ENCODE measurements around the gene SLC44A2.
"Not testable (repeated sequence)": the region's sequence is repeated elsewhere in the genome, so short reads cannot be mapped to it uniquely, and the experiment has no call there.

The SLC44A2 gene

GRCh38 chr19:10670876-10671804 lies 45.8 kb downstream of the SLC44A2 start:
- TF ChIP-seq, protein P1, sequence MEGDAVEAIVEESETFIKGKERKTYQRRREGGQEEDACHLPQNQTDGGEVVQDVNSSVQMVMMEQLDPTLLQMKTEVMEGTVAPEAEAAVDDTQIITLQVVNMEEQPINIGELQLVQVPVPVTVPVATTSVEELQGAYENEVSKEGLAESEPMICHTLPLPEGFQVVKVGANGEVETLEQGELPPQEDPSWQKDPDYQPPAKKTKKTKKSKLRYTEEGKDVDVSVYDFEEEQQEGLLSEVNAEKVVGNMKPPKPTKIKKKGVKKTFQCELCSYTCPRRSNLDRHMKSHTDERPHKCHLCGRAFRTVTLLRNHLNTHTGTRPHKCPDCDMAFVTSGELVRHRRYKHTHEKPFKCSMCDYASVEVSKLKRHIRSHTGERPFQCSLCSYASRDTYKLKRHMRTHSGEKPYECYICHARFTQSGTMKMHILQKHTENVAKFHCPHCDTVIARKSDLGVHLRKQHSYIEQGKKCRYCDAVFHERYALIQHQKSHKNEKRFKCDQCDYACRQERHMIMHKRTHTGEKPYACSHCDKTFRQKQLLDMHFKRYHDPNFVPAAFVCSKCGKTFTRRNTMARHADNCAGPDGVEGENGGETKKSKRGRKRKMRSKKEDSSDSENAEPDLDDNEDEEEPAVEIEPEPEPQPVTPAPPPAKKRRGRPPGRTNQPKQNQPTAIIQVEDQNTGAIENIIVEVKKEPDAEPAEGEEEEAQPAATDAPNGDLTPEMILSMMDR (IDR thresholded peaks at IDR 0.05; ENCODE audit: low read depth, low read length) = no peak
- DNase-seq (ENCODE audit: extremely low read depth, low read depth) = no peak

- DNase-seq (ENCODE audit: extremely low read depth, low read depth) = not testable (repeated sequence)
Observed at GRCh38 chr19:10671922-10672321, 46.6 kb downstream of the SLC44A2 start.

- DNase-seq (ENCODE audit: extremely low read depth, low read depth) = not testable (repeated sequence)
Observed at GRCh38 chr19:10675214-10675613, 49.9 kb downstream of the SLC44A2 start.

DNA sequence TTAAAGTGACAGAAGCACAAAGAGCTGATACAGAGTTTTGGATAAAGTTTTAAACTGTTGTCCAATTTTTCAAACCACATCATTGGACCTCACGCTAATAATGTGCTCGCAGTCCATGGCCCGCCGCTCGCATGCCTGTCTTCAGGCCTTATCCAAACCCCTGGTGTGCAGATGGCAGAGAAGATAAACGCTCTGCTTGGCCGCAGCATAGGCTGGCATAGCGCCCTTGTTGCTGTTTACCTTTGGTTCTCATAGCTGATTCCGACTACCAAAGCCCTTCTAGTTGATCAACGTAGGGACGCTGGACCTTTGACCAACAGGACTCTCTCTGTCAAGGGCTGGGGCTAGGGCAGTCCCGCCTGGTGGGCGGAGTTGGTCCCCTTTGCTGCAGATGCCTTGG lies 52.4 kb downstream of the SLC44A2 start:
- TF ChIP-seq, protein P1 (IDR thresholded peaks at IDR 0.05; ENCODE audit: low read depth, low read length) = no peak
- no peak for DNase-seq (ENCODE audit: extremely low read depth, low read depth)

GRCh38 chr19:10678813-10679212 lies 53.5 kb downstream of the SLC44A2 start:
- TF ChIP-seq, protein P1 (IDR thresholded peaks at IDR 0.05; ENCODE audit: low read depth, low read length) = no peak
- no peak for DNase-seq (ENCODE audit: extremely low read depth, low read depth)

DNA sequence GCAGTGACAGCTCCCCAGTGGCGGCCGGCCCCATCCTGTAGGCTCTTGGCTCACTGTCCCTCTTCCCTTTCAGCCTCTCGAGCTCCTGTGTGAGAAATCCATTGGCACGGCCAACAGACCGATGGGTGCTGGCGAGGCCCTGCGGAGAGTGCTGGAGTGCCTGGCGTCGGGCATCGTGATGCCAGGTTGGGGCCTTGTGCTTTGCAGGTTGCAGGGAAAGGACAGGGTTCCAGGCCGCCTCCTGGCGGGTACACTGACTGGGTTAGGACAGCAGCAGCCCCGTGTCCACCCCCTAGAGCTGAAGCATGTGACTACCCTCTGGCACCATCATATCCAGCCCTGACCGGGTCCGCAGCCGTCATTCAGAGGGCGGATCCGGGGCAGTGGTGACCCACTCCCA lies 54.4 kb downstream of the SLC44A2 start:
- TF ChIP-seq, protein P1 (IDR thresholded peaks at IDR 0.05; ENCODE audit: low read depth, low read length) = no peak
- no peak for DNase-seq (ENCODE audit: extremely low read depth, low read depth)

DNA sequence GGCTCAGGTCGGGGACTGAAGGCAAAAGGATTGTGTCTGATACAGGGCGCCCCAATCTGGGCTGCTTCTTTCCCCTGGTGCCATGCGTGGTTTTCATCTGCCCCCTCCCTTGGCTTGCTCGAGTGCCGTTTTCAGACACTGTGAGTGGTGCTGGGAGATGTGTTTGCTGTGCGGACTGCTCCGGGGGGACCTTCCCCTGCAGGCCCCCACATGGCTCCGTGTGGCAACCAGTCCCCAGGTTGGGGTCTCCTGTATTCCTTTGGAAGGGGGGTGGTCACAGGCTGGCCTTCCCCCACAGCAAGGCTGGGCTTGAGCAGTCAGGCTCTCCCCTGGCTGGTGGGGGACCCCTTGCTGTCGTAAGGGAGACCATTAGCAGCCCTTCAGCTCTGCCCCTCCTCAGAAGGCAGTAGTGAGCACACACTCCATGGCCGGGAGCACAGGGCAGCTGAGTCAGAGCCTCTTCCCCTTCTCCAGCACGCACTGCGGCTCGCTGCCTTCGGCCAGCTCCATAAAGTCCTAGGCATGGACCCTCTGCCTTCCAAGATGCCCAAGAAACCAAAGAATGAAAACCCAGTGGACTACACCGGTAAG lies 55.3 kb downstream of the SLC44A2 start:
- TF ChIP-seq, protein P1 (IDR thresholded peaks at IDR 0.05; ENCODE audit: low read depth, low read length) = no peak
- no peak for DNase-seq (ENCODE audit: extremely low read depth, low read depth)

DNA sequence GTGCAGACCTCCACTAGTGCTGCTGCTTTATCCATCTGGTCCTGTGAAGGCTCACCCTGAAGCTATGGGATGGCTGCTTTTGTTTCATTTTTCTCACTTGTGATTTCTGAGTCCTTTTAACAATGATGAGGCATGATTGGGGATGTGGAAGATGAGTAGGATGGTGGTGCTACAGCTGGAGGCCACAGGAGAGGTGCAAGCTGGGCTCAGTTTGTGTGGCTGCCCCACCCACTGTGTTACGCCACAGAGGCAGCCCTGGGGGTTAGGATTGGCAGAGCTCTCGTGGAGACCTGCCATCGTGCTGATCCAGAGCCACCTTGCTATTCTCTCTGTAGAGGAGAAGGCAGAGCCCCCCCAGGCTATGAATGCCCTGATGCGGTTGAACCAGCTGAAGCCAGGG lies 56.3 kb downstream of the SLC44A2 start:
- TF ChIP-seq, protein P1 (IDR thresholded peaks at IDR 0.05; ENCODE audit: low read depth, low read length) = no peak

More for the DNA sequence above, 56.3 kb downstream of the SLC44A2 start:
- no peak for DNase-seq (ENCODE audit: extremely low read depth, low read depth)
